GM19023 (cell line): ENCODE data around the gene CDK9.
"Not testable (repeated sequence)": the region's sequence is repeated elsewhere in the genome, so short reads cannot be mapped to it uniquely, and the experiment has no call there.

Source experiments
- ATAC-seq: cut with Tn5 transposase; IDR thresholded peaks from one replicate; pipeline ENCODE4 v1.9.1; 2021; ENCODE audit warnings: mild to moderate bottlenecking, moderate library complexity; ENCODE audit not compliant: unreplicated experiment

The CDK9 gene

GRCh38 chr9:127779136-127779981 is 6.5 kb upstream of the CDK9 start:
- ATAC-seq: peak; percentile 52

GRCh38 chr9:127780126-127780885 is 5.5 kb upstream of the CDK9 start:
- no peak for ATAC-seq

- ATAC-seq: not testable (repeated sequence)
These were observed 4.9 kb upstream of the CDK9 start for GRCh38 chr9:127780909-127781308.

GRCh38 chr9:127781806-127782205 is 4.0 kb upstream of the CDK9 start:
- no peak for ATAC-seq

GRCh38 chr9:127783111-127784008 is 2.5 kb upstream of the CDK9 start:
- no peak for ATAC-seq

- ATAC-seq: peak; percentile 43
These were observed 556 bp upstream of the CDK9 start for GRCh38 chr9:127785023-127785932.

GRCh38 chr9:127786773-127787104 is 905 bp downstream of the CDK9 start:
- no peak for ATAC-seq

GRCh38 chr9:127788337-127789011 is 2.6 kb downstream of the CDK9 start:
- ATAC-seq: no peak

GRCh38 chr9:127789179-127789578 is 3.3 kb downstream of the CDK9 start:
- no peak for ATAC-seq

GRCh38 chr9:127790094-127790855 is 4.4 kb downstream of the CDK9 start:
- ATAC-seq: no peak

- no peak for ATAC-seq
These were observed 5.3 kb downstream of the CDK9 start for GRCh38 chr9:127791085-127791484.

- no peak for ATAC-seq
These were observed 6.7 kb downstream of the CDK9 start for GRCh38 chr9:127792417-127793031.

GRCh38 chr9:127793093-127793708 is 7.4 kb downstream of the CDK9 start:
- no peak for ATAC-seq

- ATAC-seq: no peak
These were observed 8.4 kb downstream of the CDK9 start for GRCh38 chr9:127794001-127794791.

- ATAC-seq: no peak
These were observed 10.5 kb downstream of the CDK9 start for GRCh38 chr9:127796225-127796813.

GRCh38 chr9:127796852-127797370 is 11.1 kb downstream of the CDK9 start:
- ATAC-seq: no peak
